C4-2B (cell line): ENCODE data around the gene PAXX.
"Not testable (repeated sequence)": the region's sequence is repeated elsewhere in the genome, so short reads cannot be mapped to it uniquely, and the experiment has no call there.

ENCODE experiments used
- CTCF ChIP-seq: fragments of 450-650 bp; conservative IDR thresholded peaks from 2 replicates; pipeline ENCODE4 v1.5.1; 2017; ENCODE audit warnings: mild to moderate bottlenecking
- ZFX ChIP-seq: fragments of 450-650 bp; IDR thresholded peaks from 2 replicates; pipeline ENCODE4 v1.6.1; 2017

GRCh38 chr9:137004285-137004684 is 12.1 kb downstream of the PAXX start:
- not testable (repeated sequence) for TF ChIP-seq CTCF, ZFX
